WTC11 (cell line): Measurements from ENCODE around the gene DPY19L3. TPM values are rescaled to one million over a fixed set of nuclear protein-coding genes. Genes with fewer than 3 reads are reported as not detected.

Experiments used
- ATAC-seq: fragments of 200-7000 bp; cut with Tn5 transposase; 2 replicates; pipeline ENCODE4 v1.10.0; 2021; ENCODE audit warnings: mild to moderate bottlenecking, moderate library complexity
- CTCF ChIA-PET: fragments of 300-600 bp; sonication (Branson Sonifier 250); formaldehyde crosslinking; loops from one replicate; lab custom pipeline; 2021; ENCODE audit warnings: antibody characterized with exemption; lab: Charles Lee
- POLR2A ChIA-PET: fragments of 350-600 bp; sonication (Branson Sonifier 250); formaldehyde crosslinking; loops from one replicate; lab custom pipeline; 2021; ENCODE audit warnings: antibody characterized with exemption; lab: Charles Lee
- DNase-seq: peaks from one replicate; pipeline ENCODE4 v3.0.0; 2021; ENCODE audit warnings: low spot score
- H3K27ac Mint-ChIP-seq: 2 replicates; pipeline ENCODE4 v1.8.0; 2021; ENCODE audit warnings: mixed read lengths
- H3K27me3 Mint-ChIP-seq: 2 replicates; pipeline ENCODE4 v1.8.0; 2021; ENCODE audit warnings: low read depth, mild to moderate bottlenecking, moderate library complexity, mixed read lengths
- H3K36me3 Mint-ChIP-seq: 2 replicates; pipeline ENCODE4 v1.8.0; 2021; ENCODE audit warnings: mixed read lengths
- H3K4me1 Mint-ChIP-seq: 2 replicates; pipeline ENCODE4 v1.8.0; 2022; ENCODE audit warnings: mixed read lengths
- H3K4me3 Mint-ChIP-seq: 2 replicates; pipeline ENCODE4 v1.8.0; 2021; ENCODE audit warnings: mild to moderate bottlenecking, moderate library complexity, mixed read lengths
- H3K9me3 Mint-ChIP-seq: 2 replicates; pipeline ENCODE4 v1.8.0; 2021; ENCODE audit warnings: mixed read lengths
- ATF2 ChIP-seq: sonication (generic); formaldehyde crosslinking; IDR thresholded peaks from 2 replicates; pipeline ENCODE4 v1.8.1; 2022; ENCODE audit warnings: low read depth, missing genetic modification reagents, borderline replicate concordance
- E2F4 ChIP-seq: sonication (generic); formaldehyde crosslinking; IDR thresholded peaks from 2 replicates; pipeline ENCODE4 v1.8.1; 2022; ENCODE audit warnings: low read depth, mild to moderate bottlenecking, moderate library complexity, missing genetic modification reagents, borderline replicate concordance
- ELF4 ChIP-seq: sonication (generic); formaldehyde crosslinking; IDR thresholded peaks from 2 replicates; pipeline ENCODE4 v1.8.1; 2022; ENCODE audit warnings: low read depth, mild to moderate bottlenecking, moderate library complexity, missing genetic modification reagents
- ETV6 ChIP-seq: sonication (generic); formaldehyde crosslinking; IDR thresholded peaks from 2 replicates; pipeline ENCODE4 v1.8.1; 2022; ENCODE audit warnings: mild to moderate bottlenecking, missing genetic modification reagents
- JAZF1 ChIP-seq: fragments of 250-450 bp; sonication (Bioruptor Pico); IDR thresholded peaks from 2 replicates; pipeline ENCODE4 v1.9.0; 2021; ENCODE audit warnings: moderate library complexity, mild to moderate bottlenecking, inconsistent platforms
- KAT7 ChIP-seq: sonication (generic); formaldehyde crosslinking; IDR thresholded peaks from 2 replicates; pipeline ENCODE4 v1.8.1; 2023; ENCODE audit warnings: missing genetic modification reagents, mild to moderate bottlenecking, borderline replicate concordance
- TCF7 ChIP-seq: sonication (generic); formaldehyde crosslinking; IDR thresholded peaks from 2 replicates; pipeline ENCODE4 v1.8.0; 2022; ENCODE audit warnings: mild to moderate bottlenecking, low read depth, missing genetic modification reagents, moderate library complexity
- TEAD4 ChIP-seq: sonication (generic); formaldehyde crosslinking; IDR thresholded peaks from 2 replicates; pipeline ENCODE4 v1.8.0; 2022; ENCODE audit warnings: mild to moderate bottlenecking, missing genetic modification reagents
- total RNA-seq: library from RNA; stranded (reverse); gene quantifications from 3 replicates; pipeline ENCODE4 v1.2.3, GENCODE V29; 2021
- TF ChIP-seq, protein P1 (sequence below): sonication (generic); formaldehyde crosslinking; IDR thresholded peaks from 2 replicates; pipeline ENCODE4 v1.8.1; 2023; ENCODE audit warnings: mild to moderate bottlenecking, missing genetic modification reagents, moderate library complexity
- TF ChIP-seq, protein P2 (sequence below): sonication (generic); formaldehyde crosslinking; IDR thresholded peaks from 2 replicates; pipeline ENCODE4 v1.8.1; 2023; ENCODE audit warnings: mild to moderate bottlenecking, missing genetic modification reagents, borderline replicate concordance
- TF ChIP-seq, protein P3 (sequence below): sonication (generic); formaldehyde crosslinking; IDR thresholded peaks from 2 replicates; pipeline ENCODE4 v1.8.0; 2023; ENCODE audit warnings: missing genetic modification reagents
- TF ChIP-seq, protein P4 (sequence below): sonication (generic); formaldehyde crosslinking; IDR thresholded peaks from 2 replicates; pipeline ENCODE4 v1.8.1; 2023; ENCODE audit warnings: mild to moderate bottlenecking, missing genetic modification reagents, moderate library complexity
- TF ChIP-seq, protein P5 (sequence below): fragments of 250-450 bp; sonication (Bioruptor Pico); IDR thresholded peaks from 2 replicates; pipeline ENCODE4 v2.1.2; 2022; ENCODE audit warnings: mild to moderate bottlenecking, moderate library complexity

Gene DPY19L3
- total RNA-seq, 1 experiment from 2014 or later = 73.2 TPM

DNA sequence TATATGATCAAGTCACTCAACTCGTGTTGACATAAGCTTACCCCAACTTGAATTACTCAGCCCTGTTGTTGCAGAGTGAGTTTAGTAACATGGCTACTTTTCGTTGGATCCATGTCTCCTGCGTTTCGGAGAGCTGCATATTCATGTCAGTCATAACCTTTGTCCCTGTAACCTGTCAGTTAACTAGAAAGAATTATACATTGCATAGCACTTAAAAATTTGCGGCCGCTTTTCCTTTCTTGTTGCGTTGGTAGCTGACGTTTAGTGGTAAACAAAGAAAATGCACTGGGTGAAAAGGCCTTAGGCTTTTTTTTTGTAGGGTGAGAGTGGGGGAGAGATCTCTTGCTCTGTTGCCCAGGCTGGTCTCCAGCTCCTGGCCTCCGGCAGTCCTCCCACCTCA is 46.0 kb upstream of the DPY19L3 start (continued):
- TF ChIP-seq, protein P1, sequence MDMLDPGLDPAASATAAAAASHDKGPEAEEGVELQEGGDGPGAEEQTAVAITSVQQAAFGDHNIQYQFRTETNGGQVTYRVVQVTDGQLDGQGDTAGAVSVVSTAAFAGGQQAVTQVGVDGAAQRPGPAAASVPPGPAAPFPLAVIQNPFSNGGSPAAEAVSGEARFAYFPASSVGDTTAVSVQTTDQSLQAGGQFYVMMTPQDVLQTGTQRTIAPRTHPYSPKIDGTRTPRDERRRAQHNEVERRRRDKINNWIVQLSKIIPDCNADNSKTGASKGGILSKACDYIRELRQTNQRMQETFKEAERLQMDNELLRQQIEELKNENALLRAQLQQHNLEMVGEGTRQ (CRISPR knock-in tag) = no peak
- TF ChIP-seq, protein P2, sequence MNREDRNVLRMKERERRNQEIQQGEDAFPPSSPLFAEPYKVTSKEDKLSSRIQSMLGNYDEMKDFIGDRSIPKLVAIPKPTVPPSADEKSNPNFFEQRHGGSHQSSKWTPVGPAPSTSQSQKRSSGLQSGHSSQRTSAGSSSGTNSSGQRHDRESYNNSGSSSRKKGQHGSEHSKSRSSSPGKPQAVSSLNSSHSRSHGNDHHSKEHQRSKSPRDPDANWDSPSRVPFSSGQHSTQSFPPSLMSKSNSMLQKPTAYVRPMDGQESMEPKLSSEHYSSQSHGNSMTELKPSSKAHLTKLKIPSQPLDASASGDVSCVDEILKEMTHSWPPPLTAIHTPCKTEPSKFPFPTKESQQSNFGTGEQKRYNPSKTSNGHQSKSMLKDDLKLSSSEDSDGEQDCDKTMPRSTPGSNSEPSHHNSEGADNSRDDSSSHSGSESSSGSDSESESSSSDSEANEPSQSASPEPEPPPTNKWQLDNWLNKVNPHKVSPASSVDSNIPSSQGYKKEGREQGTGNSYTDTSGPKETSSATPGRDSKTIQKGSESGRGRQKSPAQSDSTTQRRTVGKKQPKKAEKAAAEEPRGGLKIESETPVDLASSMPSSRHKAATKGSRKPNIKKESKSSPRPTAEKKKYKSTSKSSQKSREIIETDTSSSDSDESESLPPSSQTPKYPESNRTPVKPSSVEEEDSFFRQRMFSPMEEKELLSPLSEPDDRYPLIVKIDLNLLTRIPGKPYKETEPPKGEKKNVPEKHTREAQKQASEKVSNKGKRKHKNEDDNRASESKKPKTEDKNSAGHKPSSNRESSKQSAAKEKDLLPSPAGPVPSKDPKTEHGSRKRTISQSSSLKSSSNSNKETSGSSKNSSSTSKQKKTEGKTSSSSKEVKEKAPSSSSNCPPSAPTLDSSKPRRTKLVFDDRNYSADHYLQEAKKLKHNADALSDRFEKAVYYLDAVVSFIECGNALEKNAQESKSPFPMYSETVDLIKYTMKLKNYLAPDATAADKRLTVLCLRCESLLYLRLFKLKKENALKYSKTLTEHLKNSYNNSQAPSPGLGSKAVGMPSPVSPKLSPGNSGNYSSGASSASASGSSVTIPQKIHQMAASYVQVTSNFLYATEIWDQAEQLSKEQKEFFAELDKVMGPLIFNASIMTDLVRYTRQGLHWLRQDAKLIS (CRISPR knock-in tag) = no peak

GRCh38 chr19:32361574-32362317 is 43.8 kb upstream of the DPY19L3 start:
- ChIA-PET POLR2A (no interaction called here), CTCF (no interaction called here)
- ATAC-seq (no peak), DNase-seq (no peak)
- Mint-ChIP-seq H3K4me1 (no peaks in the 10 kb centered on the region), H3K27ac (no peak overlapping the region), H3K36me3 (peaks cover 51% of the 10 kb centered on the region), H3K4me3 (no peak overlapping the region), H3K27me3 (no peaks in the 10 kb centered on the region), H3K9me3 (no peaks in the 10 kb centered on the region)
- TF ChIP-seq, protein P3, sequence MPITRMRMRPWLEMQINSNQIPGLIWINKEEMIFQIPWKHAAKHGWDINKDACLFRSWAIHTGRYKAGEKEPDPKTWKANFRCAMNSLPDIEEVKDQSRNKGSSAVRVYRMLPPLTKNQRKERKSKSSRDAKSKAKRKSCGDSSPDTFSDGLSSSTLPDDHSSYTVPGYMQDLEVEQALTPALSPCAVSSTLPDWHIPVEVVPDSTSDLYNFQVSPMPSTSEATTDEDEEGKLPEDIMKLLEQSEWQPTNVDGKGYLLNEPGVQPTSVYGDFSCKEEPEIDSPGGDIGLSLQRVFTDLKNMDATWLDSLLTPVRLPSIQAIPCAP (CRISPR knock-in tag) = no peak
- TF ChIP-seq, protein P2 (CRISPR knock-in tag) = no peak
- no peak for TF ChIP-seq ELF4 (CRISPR knock-in tag)
- TF ChIP-seq ATF2 (CRISPR knock-in tag) = no peak
- TF ChIP-seq KAT7 (CRISPR knock-in tag) = no peak
- no peak for TF ChIP-seq ETV6 (CRISPR knock-in tag)
- no peak for TF ChIP-seq JAZF1 (CRISPR knock-in tag)
- TF ChIP-seq, protein P4, sequence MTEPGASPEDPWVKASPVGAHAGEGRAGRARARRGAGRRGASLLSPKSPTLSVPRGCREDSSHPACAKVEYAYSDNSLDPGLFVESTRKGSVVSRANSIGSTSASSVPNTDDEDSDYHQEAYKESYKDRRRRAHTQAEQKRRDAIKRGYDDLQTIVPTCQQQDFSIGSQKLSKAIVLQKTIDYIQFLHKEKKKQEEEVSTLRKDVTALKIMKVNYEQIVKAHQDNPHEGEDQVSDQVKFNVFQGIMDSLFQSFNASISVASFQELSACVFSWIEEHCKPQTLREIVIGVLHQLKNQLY (CRISPR knock-in tag) = no peak
- no peak for TF ChIP-seq TEAD4 (CRISPR knock-in tag)
- no peak for TF ChIP-seq E2F4 (CRISPR knock-in tag)
- TF ChIP-seq, protein P5, sequence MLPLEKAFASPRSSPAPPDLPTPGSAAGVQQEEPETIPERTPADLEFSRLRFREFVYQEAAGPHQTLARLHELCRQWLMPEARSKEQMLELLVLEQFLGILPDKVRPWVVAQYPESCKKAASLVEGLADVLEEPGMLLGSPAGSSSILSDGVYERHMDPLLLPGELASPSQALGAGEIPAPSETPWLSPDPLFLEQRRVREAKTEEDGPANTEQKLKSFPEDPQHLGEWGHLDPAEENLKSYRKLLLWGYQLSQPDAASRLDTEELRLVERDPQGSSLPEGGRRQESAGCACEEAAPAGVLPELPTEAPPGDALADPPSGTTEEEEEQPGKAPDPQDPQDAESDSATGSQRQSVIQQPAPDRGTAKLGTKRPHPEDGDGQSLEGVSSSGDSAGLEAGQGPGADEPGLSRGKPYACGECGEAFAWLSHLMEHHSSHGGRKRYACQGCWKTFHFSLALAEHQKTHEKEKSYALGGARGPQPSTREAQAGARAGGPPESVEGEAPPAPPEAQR (CRISPR knock-in tag) = no peak
- no peak for TF ChIP-seq TCF7 (CRISPR knock-in tag)
